GM12872 (cell line): ENCODE data around the gene XRCC5.

ENCODE experiments used
- CTCF ChIP-seq: IDR thresholded peaks from 3 replicates; pipeline ENCODE4 v1.5.1; 2011; ENCODE audit warnings: low read depth, mild to moderate bottlenecking, low read length, moderate library complexity; ENCODE audit not compliant: insufficient read depth

XRCC5 gene

GRCh38 chr2:216179015-216179414 lies 69.9 kb downstream of the XRCC5 start:
- no peak for TF ChIP-seq CTCF

- TF ChIP-seq CTCF = no peak
Measured at GRCh38 chr2:216181351-216181750, 72.2 kb downstream of the XRCC5 start.

GRCh38 chr2:216181953-216182461 lies 72.9 kb downstream of the XRCC5 start:
- no peak for TF ChIP-seq CTCF

- no peak for TF ChIP-seq CTCF
Measured at GRCh38 chr2:216183462-216183861, 74.3 kb downstream of the XRCC5 start.

GRCh38 chr2:216188559-216188850 lies 79.4 kb downstream of the XRCC5 start:
- no peak for TF ChIP-seq CTCF

- no peak for TF ChIP-seq CTCF
Measured at GRCh38 chr2:216188956-216189355, 79.8 kb downstream of the XRCC5 start.

GRCh38 chr2:216189410-216189809 lies 80.3 kb downstream of the XRCC5 start:
- no peak for TF ChIP-seq CTCF

GRCh38 chr2:216192181-216192580 lies 83.0 kb downstream of the XRCC5 start:
- TF ChIP-seq CTCF = no peak
